GM18861 (cell line): ENCODE results near the gene PPP1R13B.

Source experiments
- ATAC-seq: cut with Tn5 transposase; IDR thresholded peaks from one replicate; pipeline ENCODE4 v1.9.1; 2021; ENCODE audit not compliant: unreplicated experiment

PPP1R13B gene

GRCh38 chr14:103732868-103733620 lies 114.3 kb downstream of the PPP1R13B start:
- ATAC-seq = no peak

- ATAC-seq = no peak
These were observed 115.2 kb downstream of the PPP1R13B start for GRCh38 chr14:103731916-103732867.

GRCh38 chr14:103731481-103731880 lies 115.9 kb downstream of the PPP1R13B start:
- no peak for ATAC-seq

GRCh38 chr14:103730490-103731035 lies 116.8 kb downstream of the PPP1R13B start:
- ATAC-seq = no peak

GRCh38 chr14:103729496-103730448 lies 117.6 kb downstream of the PPP1R13B start:
- no peak for ATAC-seq

- no peak for ATAC-seq
These were observed 118.7 kb downstream of the PPP1R13B start for GRCh38 chr14:103728721-103729120.

GRCh38 chr14:103728141-103728540 lies 119.2 kb downstream of the PPP1R13B start:
- no peak for ATAC-seq

GRCh38 chr14:103727313-103727980 lies 119.9 kb downstream of the PPP1R13B start:
- ATAC-seq = no peak

GRCh38 chr14:103726474-103726873 lies 120.9 kb downstream of the PPP1R13B start:
- ATAC-seq = no peak

GRCh38 chr14:103725739-103726395 lies 121.5 kb downstream of the PPP1R13B start:
- ATAC-seq = no peak

GRCh38 chr14:103725001-103725682 lies 122.2 kb downstream of the PPP1R13B start:
- no peak for ATAC-seq

GRCh38 chr14:103724116-103724515 lies 123.3 kb downstream of the PPP1R13B start:
- no peak for ATAC-seq

GRCh38 chr14:103723748-103724081 lies 123.7 kb downstream of the PPP1R13B start:
- no peak for ATAC-seq

GRCh38 chr14:103721334-103722120 lies 125.8 kb downstream of the PPP1R13B start:
- no peak for ATAC-seq

- no peak for ATAC-seq
These were observed 127.6 kb downstream of the PPP1R13B start for GRCh38 chr14:103719751-103720150.

GRCh38 chr14:103718572-103718971 lies 128.8 kb downstream of the PPP1R13B start:
- ATAC-seq = no peak

GRCh38 chr14:103716899-103717411 lies 130.4 kb downstream of the PPP1R13B start:
- no peak for ATAC-seq
